BLaER1 treated with 17β-estradiol and CSF1 and Interleukin-3, amounts not matched to agents 10 nM and 100 nM (cell line): ENCODE measurements around the gene ZNF280B.
A peak's percentile ranks its signal among the peaks of the same experiment; 100 is the strongest.

Source experiments
- H3K27ac ChIP-seq, 11 experiments: shearing (Covaris generic); formaldehyde crosslinking; 2 replicates each; pipeline ENCODE4 v1.8.1; 2022
- H3K27me3 ChIP-seq, 11 experiments: shearing (Covaris generic); formaldehyde crosslinking; 2 replicates each; pipeline ENCODE4 v1.8.1; 2022
- H3K36me3 ChIP-seq, 11 experiments: shearing (Covaris generic); formaldehyde crosslinking; 2 replicates each; pipeline ENCODE4 v1.8.1; 2022
- H3K4me1 ChIP-seq, 10 experiments: shearing (Covaris generic); formaldehyde crosslinking; 2 replicates each; pipeline ENCODE4 v1.8.1; 2022
- H3K4me2 ChIP-seq, 11 experiments: shearing (Covaris generic); formaldehyde crosslinking; 2 replicates each; pipeline ENCODE4 v1.8.1; 2022
- H3K4me3 ChIP-seq, 10 experiments: shearing (Covaris generic); formaldehyde crosslinking; 2 replicates each; pipeline ENCODE4 v1.8.1; 2022
- H3K9ac ChIP-seq, 11 experiments: shearing (Covaris generic); formaldehyde crosslinking; 2 replicates each; pipeline ENCODE4 v1.8.1; 2022
- H3K9me3 ChIP-seq, 11 experiments: shearing (Covaris generic); formaldehyde crosslinking; replicated peaks in 1 of 11; 2 replicates each; pipeline ENCODE4 v1.8.1; 2022
- H4K20me1 ChIP-seq, 11 experiments: shearing (Covaris generic); formaldehyde crosslinking; 2 replicates each; pipeline ENCODE4 v1.8.1; 2022
- Cebpa-rat ChIP-seq, 11 experiments: shearing (Covaris generic); IDR thresholded peaks; 2 replicates each; pipeline ENCODE4 v1.8.1; 2022

ZNF280B gene, protein sequence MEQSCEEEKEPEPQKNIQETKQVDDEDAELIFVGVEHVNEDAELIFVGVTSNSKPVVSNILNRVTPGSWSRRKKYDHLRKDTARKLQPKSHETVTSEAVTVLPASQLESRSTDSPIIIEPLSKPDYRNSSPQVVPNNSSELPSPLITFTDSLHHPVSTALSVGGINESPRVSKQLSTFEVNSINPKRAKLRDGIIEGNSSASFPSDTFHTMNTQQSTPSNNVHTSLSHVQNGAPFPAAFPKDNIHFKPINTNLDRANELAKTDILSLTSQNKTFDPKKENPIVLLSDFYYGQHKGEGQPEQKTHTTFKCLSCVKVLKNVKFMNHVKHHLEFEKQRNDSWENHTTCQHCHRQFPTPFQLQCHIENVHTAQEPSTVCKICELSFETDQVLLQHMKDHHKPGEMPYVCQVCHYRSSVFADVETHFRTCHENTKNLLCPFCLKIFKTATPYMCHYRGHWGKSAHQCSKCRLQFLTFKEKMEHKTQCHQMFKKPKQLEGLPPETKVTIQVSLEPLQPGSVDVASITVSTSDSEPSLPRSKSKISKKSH

DNA sequence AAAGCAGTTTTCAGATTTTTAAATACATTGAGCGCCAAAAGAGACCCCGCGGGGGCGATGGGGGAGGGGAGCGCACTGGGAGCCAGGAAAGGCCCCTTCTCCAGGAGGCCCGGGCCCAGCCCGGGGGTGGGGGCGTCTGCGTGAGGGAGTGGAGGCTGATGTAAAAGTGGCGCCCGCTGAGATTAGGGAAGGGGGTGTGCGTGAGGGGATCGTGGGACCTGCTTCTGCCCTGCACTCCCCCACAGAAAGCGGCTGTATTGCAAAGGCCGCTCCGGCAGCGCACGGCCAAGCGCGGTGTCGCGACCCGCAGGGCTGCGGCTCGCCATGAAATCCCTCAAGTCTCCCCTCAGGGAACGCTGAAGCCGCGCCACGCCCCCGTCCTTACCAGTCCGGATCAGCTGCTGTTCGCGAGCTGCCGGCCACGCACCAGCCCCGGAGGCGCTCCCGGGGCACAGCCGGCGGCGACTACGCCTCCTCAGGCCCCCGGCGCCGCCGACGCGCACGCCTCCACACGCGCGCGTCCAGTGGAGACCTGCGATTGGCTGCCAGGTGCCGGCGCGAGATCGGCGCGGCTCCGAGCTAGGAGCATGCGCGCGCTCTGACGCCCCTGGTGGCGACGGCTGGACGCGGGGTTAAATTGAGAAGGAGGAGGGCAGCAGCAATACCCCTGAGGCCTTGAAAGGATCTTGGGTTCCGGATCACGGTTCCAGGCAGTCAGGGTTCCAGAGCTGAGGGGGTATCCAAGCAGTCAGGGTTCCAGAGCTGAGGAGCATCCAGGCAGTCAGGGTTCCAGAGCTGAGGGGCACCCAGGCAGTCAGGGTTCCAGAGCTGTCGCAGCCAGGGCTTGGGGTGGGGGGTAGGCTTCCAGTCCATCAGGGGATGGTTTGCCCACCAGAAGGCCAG lies at the start of gene ZNF280B:
ZNF280B (minus strand) TSS at position 469 of the 903 bp plus-strand sequence. CDS start 19,344 bp downstream, outside the sequence.
- H3K27me3 ChIP-seq = 0 out of 22 replicates have a peak, but pooled peaks cover 0 to 4% (median 0%) of the 10 kb centered on the region in 11 experiments

DNA sequence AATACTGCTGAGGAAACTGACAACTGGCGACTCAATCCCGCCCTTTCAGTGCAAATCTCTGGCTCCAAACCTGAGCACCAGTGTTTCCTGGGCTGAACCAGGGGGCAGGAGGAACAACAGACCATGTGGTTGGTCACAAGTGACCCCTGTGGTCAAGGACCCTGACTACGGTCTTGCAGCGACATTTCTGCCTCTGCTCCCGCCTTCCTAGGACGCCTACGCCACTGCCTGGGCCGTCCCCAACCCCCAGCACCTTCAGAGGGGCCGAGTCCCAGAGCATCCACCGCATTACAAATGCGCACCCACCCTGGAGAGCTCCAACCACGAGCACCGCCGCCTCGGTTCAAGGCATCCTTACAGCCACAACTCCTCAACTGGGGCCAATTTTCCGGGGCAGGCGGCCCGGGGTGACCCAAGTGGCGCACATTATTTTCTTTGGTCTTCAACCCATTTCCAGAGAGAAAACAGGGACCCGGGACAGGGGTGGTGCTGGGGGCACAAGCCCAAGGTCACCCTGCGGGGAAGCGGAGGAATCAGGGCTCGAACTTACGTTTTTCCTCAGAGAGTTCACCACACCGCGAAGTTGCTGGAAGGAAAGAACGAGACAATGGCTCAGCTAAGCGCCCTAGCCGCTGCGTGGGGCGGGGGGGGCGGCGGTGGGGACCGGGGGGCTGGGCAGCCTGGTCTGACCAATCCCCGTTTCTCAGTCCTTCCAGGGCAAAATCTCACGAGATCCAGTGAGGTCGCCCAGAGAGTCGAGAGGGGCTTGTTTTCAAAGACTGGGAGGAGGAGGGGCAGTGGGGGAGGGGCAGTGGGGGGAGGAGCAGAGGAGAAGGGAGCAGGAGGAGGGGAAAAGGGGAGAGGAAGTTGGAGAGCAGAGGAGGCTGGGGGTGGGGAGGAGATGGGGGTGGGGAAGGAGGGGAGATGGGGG lies 48.7 kb upstream of the ZNF280B start:
- no peaks in the 10 kb centered on the region for H3K27me3 ChIP-seq
- H3K9ac ChIP-seq = no peak overlapping the region
- no peak overlapping the region for H3K27ac ChIP-seq
- no peaks in the 10 kb centered on the region for H4K20me1 ChIP-seq
- no peak for TF ChIP-seq Cebpa-rat (IDR thresholded peaks at IDR 0.05)
- peaks cover 0 to 12% (median 10%) of the 10 kb centered on the region in 11 experiments; a peak in 17 of 22 replicates for H3K9me3 ChIP-seq
- H3K36me3 ChIP-seq = no peaks in the 10 kb centered on the region
- no peak overlapping the region for H3K4me2 ChIP-seq
- H3K4me3 ChIP-seq = no peak overlapping the region
- peaks cover 0 to 17% (median 12%) of the 10 kb centered on the region in 10 experiments; a peak in 16 of 20 replicates for H3K4me1 ChIP-seq

More for the DNA sequence above, at the start of gene ZNF280B:
- Histone ChIP-seq H3K27ac (peak within 1 kb of the TSS in 10 of 11 experiments; percentile 39 to 69 (median 54); a peak in 21 of 22 replicates), H3K36me3 (peaks cover 4 to 36% (median 15%) of the 10 kb centered on the region in 11 experiments; a peak in 17 of 22 replicates), H3K4me3 (peak within 1 kb of the TSS; percentile 70 to 89 (median 79)), H3K4me1 (peaks cover 0 to 16% (median 9%) of the 10 kb centered on the region in 10 experiments; a peak in 17 of 20 replicates), H3K9ac (peak within 1 kb of the TSS; percentile 73 to 85 (median 81)), H4K20me1 (no peaks in the 10 kb centered on the region), H3K4me2 (peak within 1 kb of the TSS; percentile 82 to 100 (median 94)), H3K9me3 (peaks cover 15 to 28% (median 22%) of the 10 kb centered on the region in 11 experiments)
- no peak for TF ChIP-seq Cebpa-rat (IDR thresholded peaks at IDR 0.05)

DNA sequence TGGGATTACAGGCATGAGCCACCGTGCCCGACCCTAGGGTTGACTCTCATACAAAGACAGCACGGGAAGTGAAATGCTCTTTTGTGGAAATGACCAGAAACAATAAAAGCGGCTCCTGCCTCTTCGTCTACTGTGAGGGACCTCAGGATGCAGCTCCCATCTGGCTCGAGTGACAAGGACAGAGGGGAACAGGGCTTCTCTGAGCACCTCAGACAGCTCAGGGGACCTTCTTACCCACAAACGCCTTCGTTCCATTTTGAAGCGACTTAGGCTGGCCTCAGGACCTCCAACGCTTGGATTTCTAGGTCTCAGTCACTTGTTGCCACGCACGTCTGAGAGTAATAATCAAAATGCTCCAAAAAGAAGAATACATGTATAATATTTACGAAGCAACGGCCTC lies 48.0 kb upstream of the ZNF280B start:
- no peak overlapping the region for H3K4me3 ChIP-seq
- H3K9ac ChIP-seq = no peak overlapping the region
- no peaks in the 10 kb centered on the region for H3K36me3 ChIP-seq
- peaks cover 0 to 17% (median 12%) of the 10 kb centered on the region in 10 experiments; a peak in 16 of 20 replicates for H3K4me1 ChIP-seq
- H3K4me2 ChIP-seq = no peak overlapping the region
- H3K9me3 ChIP-seq = peaks cover 0 to 12% (median 10%) of the 10 kb centered on the region in 11 experiments; a peak in 17 of 22 replicates
- TF ChIP-seq Cebpa-rat (IDR thresholded peaks at IDR 0.05) = no peak
- H4K20me1 ChIP-seq = no peaks in the 10 kb centered on the region
- no peaks in the 10 kb centered on the region for H3K27me3 ChIP-seq
- H3K27ac ChIP-seq = no peak overlapping the region

DNA sequence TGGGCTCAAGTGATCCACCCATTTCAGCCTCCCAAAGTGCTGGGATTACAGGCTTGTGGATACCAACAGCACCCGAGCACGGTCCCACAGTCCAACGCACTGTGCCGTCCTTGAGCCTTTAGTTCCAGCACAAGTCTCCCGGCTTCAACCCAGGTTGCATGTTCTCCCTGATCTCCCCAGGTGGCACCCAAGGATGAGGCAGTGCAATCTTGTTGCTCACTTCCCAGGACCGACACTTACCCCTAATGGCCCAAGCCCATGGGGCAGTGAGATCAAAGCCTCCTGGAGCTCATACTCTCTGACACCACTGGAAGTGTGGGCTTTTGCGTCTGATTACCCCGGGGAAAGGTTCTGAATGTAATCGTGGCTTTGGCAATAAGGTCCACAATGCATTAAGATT lies 47.1 kb upstream of the ZNF280B start:
- Histone ChIP-seq H3K4me1 (peaks cover 0 to 17% (median 12%) of the 10 kb centered on the region in 10 experiments; a peak in 16 of 20 replicates), H4K20me1 (no peaks in the 10 kb centered on the region), H3K4me2 (no peak overlapping the region), H3K36me3 (no peaks in the 10 kb centered on the region), H3K9ac (no peak overlapping the region), H3K27ac (no peak overlapping the region), H3K27me3 (no peaks in the 10 kb centered on the region), H3K4me3 (no peak overlapping the region), H3K9me3 (peaks cover 0 to 12% (median 10%) of the 10 kb centered on the region in 11 experiments; a peak in 17 of 22 replicates)
- TF ChIP-seq Cebpa-rat (IDR thresholded peaks at IDR 0.05) = no peak

DNA sequence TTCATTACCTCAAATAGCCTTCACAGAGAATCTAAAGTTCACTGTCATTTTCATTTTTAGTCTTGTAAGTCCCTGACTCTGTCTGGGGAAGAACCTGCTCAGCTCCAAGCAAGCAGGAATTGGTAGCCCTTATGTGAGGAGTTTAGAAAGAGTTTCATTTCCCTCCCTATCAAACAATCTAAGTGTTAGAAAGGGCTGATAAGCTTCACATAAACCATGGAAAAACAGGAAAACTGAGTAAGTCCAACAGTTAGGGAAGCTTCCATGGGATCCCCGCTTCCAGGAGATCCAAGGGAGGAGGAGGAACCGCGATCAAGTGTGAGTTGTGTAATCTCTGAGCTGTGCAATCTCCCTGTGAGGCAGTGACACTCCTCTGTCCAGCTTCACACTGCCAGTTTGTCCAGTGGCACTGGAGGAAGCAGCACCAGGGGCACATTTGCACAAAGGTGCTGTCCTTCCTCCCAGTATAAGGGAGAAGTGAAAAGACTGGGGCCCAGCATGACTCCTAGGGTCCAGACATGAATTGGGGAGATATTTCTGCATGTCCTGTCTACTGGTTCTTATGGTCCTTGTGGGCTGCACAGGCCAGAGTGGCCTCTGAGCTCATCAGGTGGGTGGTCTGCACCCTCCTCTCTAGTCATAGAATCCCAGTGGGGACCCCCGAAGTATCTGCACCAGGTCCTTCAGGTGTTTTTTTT lies 46.2 kb upstream of the ZNF280B start:
- TF ChIP-seq Cebpa-rat (IDR thresholded peaks at IDR 0.05) = no peak
- Histone ChIP-seq H3K9me3 (peaks cover 0 to 12% (median 10%) of the 10 kb centered on the region in 11 experiments; a peak in 17 of 22 replicates), H3K27me3 (no peaks in the 10 kb centered on the region), H3K9ac (no peak overlapping the region), H3K4me1 (peaks cover 0 to 15% (median 11%) of the 10 kb centered on the region in 10 experiments; a peak in 16 of 20 replicates), H3K27ac (no peak overlapping the region), H3K4me2 (no peak overlapping the region; a peak in 1 of 22 replicates), H4K20me1 (no peaks in the 10 kb centered on the region), H3K4me3 (no peak overlapping the region), H3K36me3 (no peaks in the 10 kb centered on the region)

DNA sequence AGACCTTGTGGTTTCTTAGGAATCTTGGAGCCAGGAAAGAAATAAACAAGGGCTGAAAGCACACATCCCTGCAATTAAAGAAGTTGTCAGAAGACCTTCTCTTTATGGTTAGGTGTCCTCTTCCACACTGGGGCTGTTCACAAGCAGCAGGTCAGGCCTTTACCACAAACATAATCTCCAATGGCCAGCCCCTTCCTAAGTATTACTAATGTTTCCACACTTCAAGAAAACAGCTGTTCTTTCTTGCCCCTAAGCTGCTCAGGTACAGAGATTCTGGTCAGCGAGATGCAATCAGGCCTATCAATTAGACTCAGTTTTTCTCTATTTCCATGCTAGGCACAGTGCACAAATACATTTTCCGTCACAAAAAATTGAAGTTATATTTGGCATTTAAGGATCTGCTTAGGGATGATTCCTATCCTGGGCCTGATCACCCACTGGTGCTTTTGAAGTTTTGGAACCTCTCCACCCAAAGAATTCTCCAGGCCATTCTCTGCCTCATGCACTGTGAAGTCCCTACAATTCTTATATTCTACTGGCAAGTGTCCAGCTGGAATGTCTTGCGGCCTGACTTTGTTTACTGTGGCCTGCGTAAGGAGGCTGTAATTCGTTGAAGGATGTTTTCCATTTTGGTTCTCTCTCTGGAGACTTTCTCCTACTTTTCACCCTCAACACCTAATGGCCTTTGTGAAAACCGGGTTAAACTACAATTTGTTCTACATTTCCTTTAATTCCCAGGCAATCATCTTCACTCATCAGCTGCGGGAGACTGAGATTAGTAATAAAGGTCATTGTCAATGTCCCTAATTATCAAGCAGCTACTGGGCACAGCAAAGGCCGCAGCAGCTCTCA lies 45.4 kb upstream of the ZNF280B start:
- Histone ChIP-seq H4K20me1 (no peaks in the 10 kb centered on the region), H3K27me3 (no peaks in the 10 kb centered on the region)

DNA sequence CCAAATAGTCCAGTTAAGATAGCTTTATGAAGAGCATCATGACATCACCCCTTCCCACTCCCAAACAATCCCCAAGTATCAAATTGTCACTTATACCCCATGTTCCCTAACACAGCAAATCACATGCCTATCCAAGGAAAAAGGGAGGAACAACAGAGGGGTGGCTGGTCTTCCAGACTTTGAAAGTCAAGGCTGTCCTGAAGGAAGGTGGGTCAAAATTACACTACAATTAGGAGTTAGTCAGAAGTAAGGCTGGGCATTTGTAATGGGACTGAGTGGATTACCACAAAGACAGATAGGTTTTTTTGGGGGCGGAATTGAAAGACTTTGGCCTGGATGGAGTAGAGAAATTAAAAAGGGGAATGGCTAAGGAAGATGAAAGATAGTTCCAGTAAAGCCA lies 44.6 kb upstream of the ZNF280B start:
- no peaks in the 10 kb centered on the region for H3K36me3 ChIP-seq
- H3K4me1 ChIP-seq = peaks cover under 1 to 9% (median 6%) of the 10 kb centered on the region in 10 experiments; a peak in 18 of 20 replicates
- H3K9ac ChIP-seq = no peak overlapping the region
- H3K27me3 ChIP-seq = no peaks in the 10 kb centered on the region
- no peak for TF ChIP-seq Cebpa-rat (IDR thresholded peaks at IDR 0.05)
- H3K9me3 ChIP-seq = peaks cover 0 to 12% (median 10%) of the 10 kb centered on the region in 11 experiments; a peak in 17 of 22 replicates
- H3K4me2 ChIP-seq = no peak overlapping the region
- no peaks in the 10 kb centered on the region for H4K20me1 ChIP-seq
- no peak overlapping the region for H3K4me3 ChIP-seq
- H3K27ac ChIP-seq = no peak overlapping the region

More for the DNA sequence above, 45.4 kb upstream of the ZNF280B start:
- Histone ChIP-seq H3K4me2 (no peak overlapping the region), H3K9me3 (peaks cover 0 to 12% (median 10%) of the 10 kb centered on the region in 11 experiments; a peak in 17 of 22 replicates), H3K9ac (no peak overlapping the region), H3K36me3 (no peaks in the 10 kb centered on the region), H3K4me3 (no peak overlapping the region), H3K4me1 (peaks cover 0 to 9% (median 4%) of the 10 kb centered on the region in 10 experiments; a peak in 15 of 20 replicates), H3K27ac (no peak overlapping the region)
- no peak for TF ChIP-seq Cebpa-rat (IDR thresholded peaks at IDR 0.05)
